ENCODE results near the gene TUBB4B.

- TF ChIP-seq CTCF (IDR thresholded peaks at IDR 0.05): no peak
- TF ChIP-seq EP300 (IDR thresholded peaks at IDR 0.05): no peak
These were observed 25.7 kb downstream of the TUBB4B start for GRCh38 chr9:137266585-137267453.

All from stomach (tissue), 4 donors.